GM06990 (cell line): Measurements from ENCODE around the gene MINAR2.

ENCODE experiments used
- DNase-seq: peaks from one replicate; pipeline ENCODE4 v3.0.0-alpha.2; 2011; ENCODE audit not compliant: insufficient read length; ENCODE audit errors: extremely low read depth
- H3K27me3 ChIP-seq: replicated peaks from 2 replicates; pipeline ENCODE4 v1.6.0; 2011; ENCODE audit warnings: low read length; ENCODE audit not compliant: control insufficient read depth, insufficient read depth
- H3K36me3 ChIP-seq: 2 replicates; pipeline ENCODE4 v1.5.1; 2011; ENCODE audit warnings: low read length; ENCODE audit not compliant: control insufficient read depth, insufficient read depth
- H3K4me3 ChIP-seq: replicated peaks from 2 replicates; pipeline ENCODE4 v1.5.1; 2011; ENCODE audit warnings: low read depth, mild to moderate bottlenecking, control low read depth, low read length
- CTCF ChIP-seq: IDR thresholded peaks from 2 replicates; pipeline ENCODE4 v1.5.1; 2011; ENCODE audit warnings: low read length, control low read depth, mild to moderate bottlenecking, inconsistent platforms; ENCODE audit not compliant: insufficient read depth, poor library complexity, severe bottlenecking

Gene MINAR2

GRCh38 chr5:129747572-129748407 lies at the start of gene MINAR2:
TSS of gene MINAR2 (plus strand) at chr5:129748094. CDS start at chr5:129748191, 97 bp downstream.
- no peaks in the 10 kb centered on the region for H3K36me3 ChIP-seq
- no peak within 1 kb of the TSS for H3K4me3 ChIP-seq
- no peak for TF ChIP-seq CTCF
- peak; percentile 23 for DNase-seq
- no peaks in the 10 kb centered on the region for H3K27me3 ChIP-seq

GRCh38 chr5:129698661-129699060 lies 49.2 kb upstream of the MINAR2 start:
- no peaks in the 10 kb centered on the region for H3K27me3 ChIP-seq
- DNase-seq = no peak
- no peak overlapping the region for H3K4me3 ChIP-seq
- no peaks in the 10 kb centered on the region for H3K36me3 ChIP-seq
- TF ChIP-seq CTCF = no peak

- H3K27me3 ChIP-seq = no peaks in the 10 kb centered on the region
- no peak for TF ChIP-seq CTCF
- H3K36me3 ChIP-seq = no peaks in the 10 kb centered on the region
- no peak for DNase-seq
- H3K4me3 ChIP-seq = no peak overlapping the region
These were observed 31.7 kb upstream of the MINAR2 start for GRCh38 chr5:129716235-129716634.

GRCh38 chr5:129716651-129717050 lies 31.2 kb upstream of the MINAR2 start:
- no peak for TF ChIP-seq CTCF
- no peaks in the 10 kb centered on the region for H3K36me3 ChIP-seq
- no peak for DNase-seq
- H3K27me3 ChIP-seq = no peaks in the 10 kb centered on the region
- H3K4me3 ChIP-seq = no peak overlapping the region

GRCh38 chr5:129717751-129718310 lies 30.1 kb upstream of the MINAR2 start:
- no peak for DNase-seq
- Histone ChIP-seq H3K4me3 (no peak overlapping the region), H3K27me3 (no peaks in the 10 kb centered on the region), H3K36me3 (no peaks in the 10 kb centered on the region)
- no peak for TF ChIP-seq CTCF
